ENCODE data around the gene AKIRIN1. TPM values are rescaled to one million over a fixed set of nuclear protein-coding genes. Genes with fewer than 3 reads are reported as not detected.

AKIRIN1 gene
- total and polyA plus RNA-seq, 2 donors (not counting 3 experiments of a cell fraction or from before 2014, with no cell fraction given), result 28.4 to 43.4 TPM

DNA sequence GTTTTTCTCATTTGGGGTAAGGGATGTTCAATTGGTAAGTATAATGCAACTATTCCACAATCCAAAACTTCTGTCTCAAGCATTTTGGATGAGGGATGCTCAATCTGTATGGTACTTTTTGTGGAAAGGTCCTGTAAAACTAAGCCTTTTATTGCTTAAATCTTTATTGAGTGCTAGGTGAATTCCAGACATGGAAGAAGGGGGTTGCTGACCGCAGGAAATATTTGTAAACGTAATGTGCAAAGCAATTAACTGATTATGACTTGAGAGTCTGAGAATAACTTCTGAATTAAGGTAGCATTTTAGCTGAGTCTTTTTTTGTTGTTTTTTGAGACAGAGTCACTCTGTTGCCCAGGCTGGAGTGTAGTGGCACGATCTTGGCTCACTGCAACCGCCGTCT lies 3.1 kb downstream of the AKIRIN1 start:
- intact Hi-C loops (cut with micrococcal nuclease), result loop anchor here (5.0 kb wide), 1 partner anchor 583 kb away; the partner anchor contains the start of gene PABPC4
- peaks cover 6% of the 10 kb centered on the region for H4K20me1 ChIP-seq (replicated peaks; ENCODE audit: control insufficient read depth, extremely low read depth, insufficient read depth, low read length)
- FAIRE-seq (no peak), DNase-seq (ENCODE audit: low read depth, low spot score) (no peak)
- peaks cover 81% of the 10 kb centered on the region for H3K79me2 ChIP-seq (ENCODE audit: control insufficient read depth, insufficient read depth, low read length)
- peaks cover 18% of the 10 kb centered on the region for H3K4me1 ChIP-seq (ENCODE audit: control insufficient read depth, extremely low read depth, insufficient read depth, low read length)
- CTCF ChIA-PET, result no interaction called here
- no peak overlapping the region for H3K4me3 ChIP-seq (replicated peaks in 1 of 3; ENCODE audit: insufficient read depth in 1 of 3, low read depth in 1 of 3, low read length in 3 of 3)
- BruUV-seq (replicated peaks), result no TSS peak
- no peak overlapping the region for H3K9ac ChIP-seq (replicated peaks; ENCODE audit: extremely low read depth, insufficient read depth, low read length)
- H3K9me3 ChIP-seq (replicated peaks; ENCODE audit: control insufficient read depth, insufficient read depth, low read length), result no peaks in the 10 kb centered on the region
- no peaks in the 10 kb centered on the region for H3K9me1 ChIP-seq (replicated peaks; ENCODE audit: control insufficient read depth, extremely low read depth, insufficient read depth, low read length)
- no peak for TF ChIP-seq POLR2AphosphoS5 (IDR thresholded peaks at IDR 0.05; ENCODE audit: insufficient read depth, low read depth, low read length)
- no peak for TF ChIP-seq MYC (IDR thresholded peaks at IDR 0.05; ENCODE audit: low read depth, low read length)
- no peak for TF ChIP-seq GATA2 (IDR thresholded peaks at IDR 0.05; ENCODE audit: insufficient read depth, insufficient read length, low read depth, low read length)
- peaks cover 0 to 8% of the 10 kb centered on the region in 2 experiments for H3K36me3 ChIP-seq (ENCODE audit: control insufficient read depth in 2 of 2, extremely low read depth in 1 of 2, insufficient read depth in 2 of 2, low read length in 2 of 2)
- POLR2A ChIA-PET, result no interaction called here
- H3K27me3 ChIP-seq (ENCODE audit: control insufficient read depth in 2 of 2, insufficient read depth in 2 of 2, low read length in 2 of 2), result no peaks in the 10 kb centered on the region
- H3K4me2 ChIP-seq (ENCODE audit: insufficient read depth, low read length), result no peak overlapping the region
- dilution Hi-C loops (cut with MboI; ENCODE audit: extremely low pct_ligation_motif_present, low sequenced_read_pairs), result no loop called here
- no peak overlapping the region for H3K27ac ChIP-seq (ENCODE audit: insufficient read depth, low read depth, low read length)
- H2AFZ ChIP-seq (ENCODE audit: low read depth, low read length), result no peak overlapping the region

DNA sequence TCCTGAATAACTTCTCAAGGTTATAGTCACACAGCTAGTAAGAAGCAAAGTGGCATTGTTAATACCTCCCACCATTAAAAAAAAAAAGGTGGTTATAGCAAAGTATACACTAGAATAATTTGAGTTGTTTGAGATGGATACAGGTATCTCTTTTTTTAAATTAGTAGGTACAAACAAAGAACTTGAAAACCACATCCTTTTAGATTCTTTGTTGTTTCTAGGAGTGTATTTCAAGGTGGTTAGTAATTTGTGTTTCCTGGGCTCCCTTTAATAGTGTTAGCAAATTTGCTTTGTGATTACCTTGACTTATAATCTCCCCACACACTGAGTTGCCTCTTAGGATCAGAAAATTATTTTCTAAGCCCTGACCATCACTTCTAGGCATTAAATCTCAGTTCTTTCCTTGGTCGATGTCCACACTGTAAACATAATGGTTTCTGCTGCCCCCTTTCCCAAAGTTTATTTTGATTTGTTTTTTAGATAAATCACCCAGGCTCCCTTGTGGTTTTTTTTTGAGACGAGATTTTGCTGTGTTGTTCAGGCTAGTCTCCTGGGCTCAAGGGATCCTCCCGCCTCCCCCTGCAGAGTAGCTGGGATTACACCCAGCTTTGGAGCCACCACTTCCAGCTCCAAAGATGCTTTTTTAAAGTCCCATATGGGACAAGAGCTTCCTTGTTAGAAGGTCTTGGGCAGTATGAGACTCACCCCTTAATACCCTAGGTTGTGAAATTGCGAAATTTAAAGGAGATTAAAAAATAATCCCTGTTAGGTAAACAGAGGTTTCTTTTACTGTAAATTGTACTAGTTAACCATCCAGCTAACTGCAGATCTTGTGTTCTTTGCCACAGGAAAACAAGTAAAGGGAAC lies 6.2 kb downstream of the AKIRIN1 start:
- H3K9me1 ChIP-seq (replicated peaks; ENCODE audit: control insufficient read depth, extremely low read depth, insufficient read depth, low read length), result no peaks in the 10 kb centered on the region
- H3K27ac ChIP-seq (ENCODE audit: insufficient read depth, low read depth, low read length), result no peak overlapping the region
- ChIA-PET POLR2A (no interaction called here), CTCF (interaction anchor here (0.7 to 1.1 kb wide), 2 partner anchors 27 to 95 kb away, joined by 3 read pairs; no protein-coding TSS in a partner anchor)
- peaks cover 74% of the 10 kb centered on the region for H3K79me2 ChIP-seq (ENCODE audit: control insufficient read depth, insufficient read depth, low read length)
- dilution Hi-C loops (cut with MboI; ENCODE audit: extremely low pct_ligation_motif_present, low sequenced_read_pairs), result no loop called here
- no peaks in the 10 kb centered on the region for H3K9me3 ChIP-seq (replicated peaks; ENCODE audit: control insufficient read depth, insufficient read depth, low read length)
- H3K4me3 ChIP-seq (replicated peaks in 1 of 3; ENCODE audit: insufficient read depth in 1 of 3, low read depth in 1 of 3, low read length in 3 of 3), result no peak overlapping the region
- no peak overlapping the region for H2AFZ ChIP-seq (ENCODE audit: low read depth, low read length)
- H3K4me1 ChIP-seq (ENCODE audit: control insufficient read depth, extremely low read depth, insufficient read depth, low read length), result peaks cover 9% of the 10 kb centered on the region
- no TSS peak for BruUV-seq (replicated peaks)
- intact Hi-C loops (cut with micrococcal nuclease), result no loop called here
- no peak overlapping the region for H3K9ac ChIP-seq (replicated peaks; ENCODE audit: extremely low read depth, insufficient read depth, low read length)
- no peaks in the 10 kb centered on the region for H3K27me3 ChIP-seq (ENCODE audit: control insufficient read depth in 2 of 2, insufficient read depth in 2 of 2, low read length in 2 of 2)
- no peak for DNase-seq (ENCODE audit: low read depth, low spot score)
- no peak for TF ChIP-seq GATA2 (IDR thresholded peaks at IDR 0.05; ENCODE audit: insufficient read depth, insufficient read length, low read depth, low read length)
- TF ChIP-seq, protein P1, sequence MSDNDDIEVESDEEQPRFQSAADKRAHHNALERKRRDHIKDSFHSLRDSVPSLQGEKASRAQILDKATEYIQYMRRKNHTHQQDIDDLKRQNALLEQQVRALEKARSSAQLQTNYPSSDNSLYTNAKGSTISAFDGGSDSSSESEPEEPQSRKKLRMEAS (IDR thresholded peaks at IDR 0.05; ENCODE audit: insufficient read depth, insufficient read length), result no peak
- TF ChIP-seq MYC (IDR thresholded peaks at IDR 0.05; ENCODE audit: low read depth, low read length), result no peak
- TF ChIP-seq JUN (IDR thresholded peaks at IDR 0.05; ENCODE audit: borderline replicate concordance, insufficient read depth, insufficient read length, low read depth), result no peak
- TF ChIP-seq FOS (IDR thresholded peaks at IDR 0.05; ENCODE audit: borderline replicate concordance, insufficient read depth, low read length), result no peak
- TF ChIP-seq POLR2A (IDR thresholded peaks at IDR 0.05; ENCODE audit: low read depth, low read length), result no peak
- TF ChIP-seq, protein P2, sequence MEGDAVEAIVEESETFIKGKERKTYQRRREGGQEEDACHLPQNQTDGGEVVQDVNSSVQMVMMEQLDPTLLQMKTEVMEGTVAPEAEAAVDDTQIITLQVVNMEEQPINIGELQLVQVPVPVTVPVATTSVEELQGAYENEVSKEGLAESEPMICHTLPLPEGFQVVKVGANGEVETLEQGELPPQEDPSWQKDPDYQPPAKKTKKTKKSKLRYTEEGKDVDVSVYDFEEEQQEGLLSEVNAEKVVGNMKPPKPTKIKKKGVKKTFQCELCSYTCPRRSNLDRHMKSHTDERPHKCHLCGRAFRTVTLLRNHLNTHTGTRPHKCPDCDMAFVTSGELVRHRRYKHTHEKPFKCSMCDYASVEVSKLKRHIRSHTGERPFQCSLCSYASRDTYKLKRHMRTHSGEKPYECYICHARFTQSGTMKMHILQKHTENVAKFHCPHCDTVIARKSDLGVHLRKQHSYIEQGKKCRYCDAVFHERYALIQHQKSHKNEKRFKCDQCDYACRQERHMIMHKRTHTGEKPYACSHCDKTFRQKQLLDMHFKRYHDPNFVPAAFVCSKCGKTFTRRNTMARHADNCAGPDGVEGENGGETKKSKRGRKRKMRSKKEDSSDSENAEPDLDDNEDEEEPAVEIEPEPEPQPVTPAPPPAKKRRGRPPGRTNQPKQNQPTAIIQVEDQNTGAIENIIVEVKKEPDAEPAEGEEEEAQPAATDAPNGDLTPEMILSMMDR (IDR thresholded peaks at IDR 0.05; ENCODE audit: extremely low read depth in 1 of 2, insufficient read depth in 1 of 2, low read depth in 1 of 2, low read length in 2 of 2), result no peak
- no peak for TF ChIP-seq EZH2 (IDR thresholded peaks at IDR 0.05; ENCODE audit: borderline replicate concordance, low read depth, low read length, severe bottlenecking)
- no peak for TF ChIP-seq POLR2AphosphoS5 (IDR thresholded peaks at IDR 0.05; ENCODE audit: insufficient read depth, low read depth, low read length)
- peaks cover 10% of the 10 kb centered on the region for H4K20me1 ChIP-seq (replicated peaks; ENCODE audit: control insufficient read depth, extremely low read depth, insufficient read depth, low read length)
- peak; percentile 26 for FAIRE-seq
- peaks cover 8 to 11% of the 10 kb centered on the region in 2 experiments for H3K36me3 ChIP-seq (ENCODE audit: control insufficient read depth in 2 of 2, extremely low read depth in 1 of 2, insufficient read depth in 2 of 2, low read length in 2 of 2)
- H3K4me2 ChIP-seq (ENCODE audit: insufficient read depth, low read length), result no peak overlapping the region
